Kidney (tissue), 14 donors: Measurements from ENCODE around the gene TP53I11. TPM values are rescaled to one million over a fixed set of nuclear protein-coding genes. Genes with fewer than 3 reads are reported as not detected.

Experiments used
- DNase-seq, 5 donors: peaks; one replicate each; pipeline ENCODE4 v3.0.0-alpha.2; 2013 to 2020
- FAIRE-seq: peaks from 2 replicates; lab custom pipeline; 2012; peaks lifted over from hg19 to GRCh38; lab: Jason Lieb, UNC
- H3K27ac ChIP-seq, 2 donors: one replicate each; pipeline ENCODE4 v1.7.0; 2013; ENCODE audit warnings: low read depth in 2 of 2, low read length in 2 of 2, inconsistent platforms in 1 of 2
- H3K27me3 ChIP-seq: one replicate; pipeline ENCODE4 v1.7.1; 2013; ENCODE audit warnings: low read length, inconsistent platforms; ENCODE audit not compliant: control insufficient read depth, insufficient read depth
- H3K36me3 ChIP-seq, 3 donors: one replicate each; pipeline versions ENCODE4 v1.7.0 to v1.7.1; 2013; ENCODE audit warnings: low read length in 3 of 3, control low read depth in 1 of 3, inconsistent platforms in 1 of 3; ENCODE audit not compliant: insufficient read depth in 3 of 3, control insufficient read depth in 2 of 3
- H3K4me1 ChIP-seq, 3 donors: one replicate each; pipeline versions ENCODE4 v1.7.0 to v1.7.1; 2013; ENCODE audit warnings: low read length in 3 of 3, inconsistent platforms in 1 of 3, low read depth in 1 of 3; ENCODE audit not compliant: control insufficient read depth in 2 of 3, insufficient read depth in 2 of 3
- H3K4me3 ChIP-seq, 3 donors: one replicate each; pipeline versions ENCODE4 v1.7.0 to v1.8.1; 2013; ENCODE audit warnings: low read length in 3 of 3, control low read depth in 1 of 3, inconsistent platforms in 1 of 3
- H3K9ac ChIP-seq, 3 donors: one replicate each; pipeline versions ENCODE4 v1.7.0 to v1.7.1; 2013; ENCODE audit warnings: low read length in 3 of 3, control low read depth in 1 of 3, inconsistent platforms in 1 of 3
- H3K9me3 ChIP-seq, 3 donors: one replicate each; pipeline versions ENCODE4 v1.7.0 to v1.7.1; 2013; ENCODE audit warnings: low read length in 3 of 3, control low read depth in 1 of 3, inconsistent platforms in 1 of 3; ENCODE audit not compliant: control insufficient read depth in 2 of 3, insufficient read depth in 1 of 3
- CTCF ChIP-seq: IDR thresholded peaks from 3 replicates; pipeline ENCODE4 v1.5.1; 2012; ENCODE audit warnings: mild to moderate bottlenecking, moderate library complexity, borderline replicate concordance; ENCODE audit not compliant: insufficient read depth; ENCODE audit errors: extremely low read depth
- intact Hi-C: fragments of 100-400 bp; cut with DNase I; formaldehyde crosslinking; loops from one replicate; pipeline ENCODE4 v1.11.1; 2022
- polyA plus RNA-seq: library from polyadenylated mRNA; stranded (reverse); fragments of 350-450 nt; fragmentation: Illumina TruSeq; extraction: RNeasy Lipid Tissue Mini Kit (QIAGEN cat#74804); gene quantifications from one replicate; pipeline ENCODE4 v1.2.3, GENCODE V29; 2014; ENCODE audit warnings: low read depth, low replicate concordance; ENCODE audit not compliant: insufficient read depth
- total RNA-seq: library from RNA; stranded (reverse); fragmentation: NEBNext Ultra II Directional; extraction: Animal tissue kit (Norgen Biotek cat#: 25700); gene quantifications from one replicate; pipeline ENCODE4 v1.2.1, GENCODE V29; 2021
- donor health status: control.
- donor health status: control.
- donor health status: control.
- donor health status: control.
- donor health status: control.
- donor health status: DM: yes; HTN: yes; CAD: no.
- donor health status: Normal renal cell carcinoma (clear cell type).

TP53I11 gene
- total and polyA plus RNA-seq, 2 donors from 2014 or later = 25.7 to 35.3 TPM

GRCh38 chr11:44914105-44914504 is 36.6 kb downstream of the TP53I11 start:
- Histone ChIP-seq H3K9ac (no peak overlapping the region), H3K4me3 (no peak overlapping the region), H3K27me3 (no peaks in the 10 kb centered on the region), H3K36me3 (peaks cover 0 to 2% (median 0%) of the 10 kb centered on the region in 3 donors), H3K27ac (no peak overlapping the region), H3K4me1 (peaks cover 0 to 5% (median 0%) of the 10 kb centered on the region in 3 donors), H3K9me3 (no peaks in the 10 kb centered on the region)
- FAIRE-seq (no peak), DNase-seq (no peak)
- no peak for TF ChIP-seq CTCF
- intact Hi-C loops = loop anchor here (5.0 kb wide), 1 partner anchor 292 kb away; no protein-coding TSS in a partner anchor

DNA sequence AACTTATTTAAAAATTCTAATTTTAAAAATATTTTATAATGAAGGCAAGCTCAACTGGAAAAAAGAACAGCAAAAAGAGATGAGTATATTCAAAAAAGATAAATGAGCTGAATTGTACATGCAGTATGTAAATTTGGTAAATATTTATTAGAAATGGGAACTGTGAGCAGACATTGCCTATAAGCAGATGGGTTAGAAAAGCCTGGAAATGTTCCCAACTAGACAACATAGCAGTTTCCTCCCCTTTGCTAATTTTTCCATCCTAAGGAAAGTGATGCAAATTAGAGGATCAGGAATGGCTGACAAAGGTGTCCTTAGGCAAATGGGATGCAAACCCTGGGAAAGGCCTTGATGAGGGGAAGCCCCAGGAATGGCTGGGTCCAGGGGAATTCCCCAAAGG is 37.2 kb downstream of the TP53I11 start:
- Histone ChIP-seq H3K4me3 (no peak overlapping the region), H3K4me1 (peaks cover 0 to 5% (median 0%) of the 10 kb centered on the region in 3 donors), H3K9me3 (no peaks in the 10 kb centered on the region), H3K27ac (no peak overlapping the region), H3K36me3 (peaks cover 0 to 2% (median 0%) of the 10 kb centered on the region in 3 donors), H3K27me3 (no peaks in the 10 kb centered on the region), H3K9ac (no peak overlapping the region)
- intact Hi-C loops = loop anchor here (5.0 kb wide), 1 partner anchor 291 kb away; no protein-coding TSS in a partner anchor
- TF ChIP-seq CTCF = no peak
- DNase-seq (no peak), FAIRE-seq (no peak)

- no peaks in the 10 kb centered on the region for H3K27me3 ChIP-seq
- H3K4me3 ChIP-seq = no peak overlapping the region
- no peaks in the 10 kb centered on the region for H3K9me3 ChIP-seq
- FAIRE-seq = no peak
- H3K9ac ChIP-seq = no peak overlapping the region
- no peak overlapping the region for H3K27ac ChIP-seq
- no peak for TF ChIP-seq CTCF
- peaks cover 0 to 5% (median 0%) of the 10 kb centered on the region in 3 donors for H3K4me1 ChIP-seq
- peaks cover 0 to 2% (median 0%) of the 10 kb centered on the region in 3 donors for H3K36me3 ChIP-seq
- intact Hi-C loops = loop anchor here (5.0 kb wide), 1 partner anchor 290 kb away; no protein-coding TSS in a partner anchor
- no peak for DNase-seq
These were observed 38.3 kb downstream of the TP53I11 start for GRCh38 chr11:44912270-44912987.
